Liver (tissue), 3 donors: ENCODE data around the gene PPM1M.
A peak's percentile ranks its signal among the peaks of the same experiment; 100 is the strongest.

ENCODE experiments used
- EGR1 ChIP-seq, 2 donors: IDR thresholded peaks; 2 replicates each; pipeline ENCODE4 v1.6.1; 2016 to 2018; ENCODE audit warnings: antibody characterized with exemption in 2 of 2, low read depth in 2 of 2
- RAD21 ChIP-seq, 2 donors: IDR thresholded peaks; 2 replicates each; pipeline ENCODE4 v1.6.1; 2016; ENCODE audit warnings: antibody characterized with exemption in 2 of 2, mild to moderate bottlenecking in 2 of 2
- TAF1 ChIP-seq: conservative IDR thresholded peaks from 2 replicates; pipeline ENCODE4 v1.6.1; 2016; ENCODE audit warnings: antibody characterized with exemption, mild to moderate bottlenecking
- YY1 ChIP-seq: IDR thresholded peaks from 2 replicates; pipeline ENCODE4 v1.6.1; 2016; ENCODE audit warnings: antibody characterized with exemption, mild to moderate bottlenecking
- TF ChIP-seq, protein P1 (sequence below): fragments of 150-350 bp; IDR thresholded peaks from 2 replicates; pipeline ENCODE4 v1.5.1; 2017; ENCODE audit warnings: improper control_type of control experiment, low read depth, low read length; ENCODE audit not compliant: missing input control
- donor health status: healthy.
- donor health status: healthy.

DNA sequence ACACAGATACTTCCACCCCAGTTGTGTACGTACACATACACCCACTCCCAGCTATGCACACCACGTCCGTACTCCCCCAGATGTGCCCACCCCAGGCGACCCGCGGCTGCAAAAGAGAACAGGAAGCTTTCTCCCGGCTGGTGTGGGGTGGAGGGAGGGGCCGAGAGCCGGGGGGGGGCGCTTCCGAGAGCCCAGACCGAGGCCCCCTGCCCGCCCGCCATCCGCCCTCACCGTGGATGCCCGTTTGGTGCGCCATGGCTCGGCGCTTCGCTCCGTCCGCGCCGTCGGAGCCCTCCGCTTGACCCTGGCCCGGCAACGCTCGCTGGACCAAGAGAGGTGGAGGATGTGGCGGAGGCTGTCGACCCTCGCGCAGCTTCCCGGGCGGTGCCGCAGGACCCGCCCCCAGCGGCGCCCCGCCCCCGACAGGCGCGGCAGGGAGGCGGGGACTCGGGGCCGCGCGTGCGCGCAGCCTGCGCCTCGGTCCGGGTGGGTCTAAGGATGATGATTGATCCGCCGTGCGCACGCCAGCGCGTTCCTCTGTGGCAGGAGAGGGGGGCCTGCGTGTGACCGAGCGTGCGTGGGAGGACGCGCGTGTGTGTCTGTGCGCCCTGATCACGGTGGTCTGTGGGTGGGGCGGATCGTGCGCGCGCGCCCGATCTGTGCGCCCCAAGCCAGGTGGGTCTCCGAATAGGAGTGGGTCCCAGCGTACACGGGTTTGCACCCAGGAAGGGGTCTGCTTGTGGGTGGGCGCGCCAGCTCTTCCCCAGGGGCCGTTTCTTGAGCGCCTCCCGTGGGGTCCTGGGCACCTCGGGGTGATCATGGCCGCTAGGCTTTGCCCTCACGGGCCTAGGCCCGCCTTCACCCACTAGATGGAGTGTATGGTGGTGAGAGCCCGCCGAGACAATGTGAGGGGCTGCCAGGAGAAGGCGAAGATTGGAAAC, 6.5 kb upstream of the PPM1M start, which contains the start of gene TWF2:
- TF ChIP-seq YY1 (peak; percentile 75), RAD21 (IDR thresholded peaks at IDR 0.05) (peak; percentile 11 to 48), EGR1 (IDR thresholded peaks at IDR 0.05; ENCODE audit: low read depth in 2 of 2) (no peak), TAF1 (no peak)
- TF ChIP-seq, protein P1, sequence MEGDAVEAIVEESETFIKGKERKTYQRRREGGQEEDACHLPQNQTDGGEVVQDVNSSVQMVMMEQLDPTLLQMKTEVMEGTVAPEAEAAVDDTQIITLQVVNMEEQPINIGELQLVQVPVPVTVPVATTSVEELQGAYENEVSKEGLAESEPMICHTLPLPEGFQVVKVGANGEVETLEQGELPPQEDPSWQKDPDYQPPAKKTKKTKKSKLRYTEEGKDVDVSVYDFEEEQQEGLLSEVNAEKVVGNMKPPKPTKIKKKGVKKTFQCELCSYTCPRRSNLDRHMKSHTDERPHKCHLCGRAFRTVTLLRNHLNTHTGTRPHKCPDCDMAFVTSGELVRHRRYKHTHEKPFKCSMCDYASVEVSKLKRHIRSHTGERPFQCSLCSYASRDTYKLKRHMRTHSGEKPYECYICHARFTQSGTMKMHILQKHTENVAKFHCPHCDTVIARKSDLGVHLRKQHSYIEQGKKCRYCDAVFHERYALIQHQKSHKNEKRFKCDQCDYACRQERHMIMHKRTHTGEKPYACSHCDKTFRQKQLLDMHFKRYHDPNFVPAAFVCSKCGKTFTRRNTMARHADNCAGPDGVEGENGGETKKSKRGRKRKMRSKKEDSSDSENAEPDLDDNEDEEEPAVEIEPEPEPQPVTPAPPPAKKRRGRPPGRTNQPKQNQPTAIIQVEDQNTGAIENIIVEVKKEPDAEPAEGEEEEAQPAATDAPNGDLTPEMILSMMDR, result peak; percentile 15
